MM.1S (cell line): ENCODE data around the gene CDON.

Experiments
- CTCF ChIP-seq: fragments of 300-600 bp; sonication (generic); IDR thresholded peaks from 2 replicates; pipeline ENCODE4 v1.5.1; 2016; ENCODE audit warnings: antibody characterized with exemption, low read length, mixed read lengths
- EZH2 ChIP-seq: fragments of 300-600 bp; sonication (generic); optimal IDR thresholded peaks from 2 replicates; pipeline ENCODE3; 2017; ENCODE audit warnings: low read depth, mild to moderate bottlenecking, antibody characterized with exemption, low read length, mixed read lengths

GRCh38 chr11:125929445-125930075 is 133.1 kb downstream of the CDON start:
- TF ChIP-seq CTCF (no peak), EZH2 (no peak)
